Glomerular visceral epithelial cell (primary cell): ENCODE results near the gene CEACAM19.

Experiments
- DNase-seq: peaks from one replicate; pipeline ENCODE4 v3.0.0-alpha.2; 2016; ENCODE audit errors: extremely low spot score

Gene CEACAM19

DNA sequence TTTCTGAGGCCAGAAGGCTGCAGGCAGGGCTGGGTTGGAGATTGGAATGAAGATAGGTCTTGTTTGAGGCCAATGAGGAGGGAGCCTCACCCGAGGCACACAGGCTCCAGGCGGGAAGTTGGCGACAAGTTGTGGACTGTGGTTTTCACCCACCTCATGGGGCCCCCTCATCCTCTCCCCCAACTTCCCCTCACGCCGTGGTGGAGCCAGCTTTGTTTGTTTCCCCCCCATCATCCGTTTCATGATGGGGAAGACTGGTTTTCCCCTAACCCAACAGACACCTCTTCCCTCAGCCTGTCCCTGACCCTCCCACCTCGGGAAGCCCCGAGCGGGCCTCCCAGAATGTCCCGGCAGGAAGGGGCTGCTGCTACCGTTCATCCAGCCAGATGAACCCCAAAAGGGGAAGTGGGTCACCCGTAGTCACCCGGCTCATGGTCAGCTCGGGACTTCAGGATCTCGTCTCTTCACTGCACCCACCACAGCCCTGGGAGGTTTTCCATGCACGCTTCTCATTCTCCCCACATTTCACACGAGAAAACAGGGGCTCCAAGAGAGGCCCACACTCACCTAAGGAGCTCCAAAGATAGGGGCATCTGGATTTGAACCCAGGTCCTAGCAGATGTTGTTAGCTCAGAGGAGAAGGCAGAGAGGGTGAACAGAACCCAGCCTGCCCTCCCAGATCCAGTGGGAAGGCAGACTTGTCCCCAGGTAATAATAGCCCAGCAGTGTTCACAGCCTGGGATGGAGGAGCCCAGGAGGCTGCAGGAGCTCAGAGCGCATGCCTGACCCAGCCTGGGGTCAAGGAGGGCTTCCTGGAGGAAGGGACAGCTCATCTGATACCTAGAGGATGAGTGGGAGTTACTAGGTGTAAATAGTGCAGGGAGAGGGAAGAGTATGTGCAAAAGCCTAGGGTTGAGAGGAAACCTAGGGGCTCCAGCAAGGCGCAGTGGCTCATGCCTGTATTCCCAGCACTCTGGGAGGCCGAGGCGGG is 51.1 kb downstream of the CEACAM19 start:
- no peak for DNase-seq

DNA sequence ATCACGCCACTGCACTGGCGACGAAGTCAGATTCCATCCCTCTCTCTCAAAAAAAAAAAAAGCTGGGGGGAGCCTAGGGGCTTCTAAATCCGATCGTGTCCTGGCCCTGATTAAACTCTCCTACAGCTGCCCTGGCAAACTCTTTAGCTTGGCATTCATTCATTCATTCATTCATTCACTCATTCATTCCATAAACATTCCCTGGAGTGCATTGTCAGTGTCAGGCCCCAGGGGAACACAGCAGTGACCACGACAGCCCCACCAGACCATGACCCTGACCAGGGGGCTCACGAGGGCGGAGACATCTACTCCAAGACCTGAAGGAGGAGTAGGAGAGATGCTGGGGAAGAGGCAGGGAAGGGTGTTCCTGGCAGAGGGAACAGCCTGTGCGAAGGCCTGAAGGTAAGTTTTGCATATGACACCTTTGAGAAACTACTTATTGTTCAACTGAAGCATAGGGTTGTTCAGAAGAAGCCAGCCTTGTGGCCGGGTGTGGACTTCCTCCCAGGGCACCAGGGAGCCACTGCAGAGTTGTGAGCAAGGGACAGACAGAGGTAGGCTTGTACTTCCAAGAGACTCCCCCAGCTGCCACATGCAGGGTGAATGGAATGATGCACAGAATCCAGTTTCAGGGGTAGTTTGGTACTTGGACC is 52.1 kb downstream of the CEACAM19 start:
- no peak for DNase-seq

DNA sequence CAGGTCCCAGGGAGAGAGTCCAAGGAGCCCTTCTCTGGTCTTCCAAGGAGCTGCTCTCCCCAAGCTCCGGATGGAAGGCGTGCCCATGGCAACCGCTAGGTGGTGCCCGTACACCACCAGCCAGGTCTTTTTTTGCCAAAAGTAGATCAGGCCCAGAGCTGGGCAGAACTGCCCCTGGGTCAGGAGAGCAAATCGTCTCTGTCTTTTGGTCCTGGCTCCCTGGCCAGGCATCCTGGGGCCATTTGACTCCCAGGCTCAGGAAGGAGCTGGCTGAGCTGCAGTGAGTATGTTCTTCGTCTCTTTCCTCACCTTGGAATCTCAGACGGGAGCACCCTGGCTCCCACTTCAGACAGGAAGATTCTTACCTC is 52.7 kb downstream of the CEACAM19 start:
- DNase-seq, result peak; percentile 92

GRCh38 chr19:44725251-44725650 is 54.0 kb downstream of the CEACAM19 start:
- peak; percentile 51 for DNase-seq

DNA sequence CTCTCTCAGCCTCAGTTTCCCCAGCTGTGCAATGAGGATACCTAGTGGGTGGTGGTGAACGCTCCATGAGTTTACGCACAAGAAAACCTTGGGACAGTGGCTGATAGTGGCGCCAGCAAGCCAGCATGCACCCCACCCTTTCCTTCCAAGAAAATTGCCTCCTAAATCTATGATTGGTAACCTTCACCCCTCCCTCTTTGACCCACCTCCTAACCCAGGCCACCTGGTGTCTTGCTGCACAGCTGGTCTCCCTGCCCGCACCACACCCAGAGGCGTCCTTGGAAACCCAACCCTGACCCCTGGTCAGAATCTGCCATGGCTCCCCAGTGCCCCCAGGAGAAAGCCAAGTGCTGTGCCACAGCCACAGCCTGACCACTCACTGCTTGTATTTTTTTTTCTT is 54.4 kb downstream of the CEACAM19 start:
- no peak for DNase-seq

GRCh38 chr19:44726465-44726864 is 55.2 kb downstream of the CEACAM19 start:
- DNase-seq, result no peak

DNA sequence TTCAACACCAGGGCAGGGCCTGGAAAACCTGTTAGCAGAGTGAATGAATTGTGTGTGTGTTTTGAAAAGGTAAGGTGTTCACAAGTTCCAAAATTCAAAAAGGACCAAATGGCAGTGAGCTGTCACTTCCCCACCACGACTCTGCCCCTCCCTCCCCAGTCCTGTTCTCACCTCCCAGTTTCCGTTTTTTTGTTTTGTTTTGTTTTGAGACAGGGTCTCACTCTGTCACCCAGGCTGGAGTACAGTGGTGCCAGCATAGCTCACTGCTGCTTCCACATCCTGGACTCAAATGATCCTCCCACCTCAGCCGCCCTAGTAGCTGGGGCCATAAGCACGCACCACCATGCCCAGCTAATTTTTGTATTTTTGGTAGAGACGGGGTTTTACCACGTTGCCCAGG is 56.9 kb downstream of the CEACAM19 start:
- no peak for DNase-seq

- no peak for DNase-seq
Measured at GRCh38 chr19:44729516-44730033, 58.3 kb downstream of the CEACAM19 start.

GRCh38 chr19:44731081-44731480 is 59.8 kb downstream of the CEACAM19 start:
- DNase-seq, result no peak

DNA sequence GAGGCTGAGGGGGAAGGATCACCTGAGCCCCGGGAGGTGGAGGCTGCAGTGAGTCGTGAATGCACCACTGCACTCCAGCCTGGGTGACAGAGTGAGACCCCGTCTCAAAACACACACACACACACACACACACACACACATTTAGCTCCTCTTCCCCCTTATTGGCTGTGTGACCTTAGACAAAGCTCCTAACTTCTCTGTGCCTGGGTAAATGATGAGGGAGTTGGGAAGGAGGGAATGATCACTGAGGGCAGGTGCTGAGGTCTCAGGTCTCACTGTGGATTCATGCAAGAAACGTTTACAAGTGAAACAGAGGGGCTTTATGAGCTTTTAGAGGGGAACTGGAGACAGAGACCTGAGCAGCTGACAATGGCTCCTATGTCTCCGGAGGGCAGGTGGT is 60.3 kb downstream of the CEACAM19 start:
- DNase-seq, result no peak

GRCh38 chr19:44732235-44733014 is 61.1 kb downstream of the CEACAM19 start:
- DNase-seq, result no peak
